Colonic mucosa (tissue), 4 donors: Measurements from ENCODE around the gene CYP2C9. TPM values are rescaled to one million over a fixed set of nuclear protein-coding genes. Genes with fewer than 3 reads are reported as not detected.
"Not testable (repeated sequence)": the region's sequence is repeated elsewhere in the genome, so short reads cannot be mapped to it uniquely, and the experiment has no call there.

Source experiments
- DNase-seq: peaks from one replicate; pipeline ENCODE4 v3.0.0-alpha.2; 2020
- H3K27ac ChIP-seq: fragments of 200-600 bp; one replicate; pipeline ENCODE4 v1.8.0; 2021
- H3K27me3 ChIP-seq: fragments of 200-600 bp; one replicate; pipeline ENCODE4 v1.8.0; 2021
- H3K36me3 ChIP-seq: fragments of 200-600 bp; one replicate; pipeline ENCODE4 v1.8.0; 2021
- H3K4me1 ChIP-seq: fragments of 200-600 bp; one replicate; pipeline ENCODE4 v1.8.0; 2021; ENCODE audit warnings: mild to moderate bottlenecking
- H3K4me3 ChIP-seq: fragments of 200-600 bp; one replicate; pipeline ENCODE4 v1.8.0; 2021
- H3K9ac ChIP-seq, 2 donors: one replicate each; pipeline ENCODE4 v1.7.0; 2013; ENCODE audit warnings: control low read depth in 2 of 2, low read depth in 2 of 2, low read length in 2 of 2
- H3K9me3 ChIP-seq: fragments of 200-600 bp; one replicate; pipeline ENCODE4 v1.8.0; 2021
- CTCF ChIP-seq: fragments of 200-600 bp; IDR thresholded peaks from one replicate; pipeline ENCODE4 v1.8.0; 2022; ENCODE audit warnings: antibody characterized with exemption, mild to moderate bottlenecking
- intact Hi-C: fragments of 100-400 bp; cut with DNase I; formaldehyde crosslinking; loops from one replicate; pipeline ENCODE4 v1.14.1; 2022
- total RNA-seq, 2 donors: library from RNA; stranded (reverse); fragmentation: NEBNext Ultra II Directional in 1 of 2; extraction: Animal tissue kit (Norgen Biotek cat#: 25700) in 1 of 2; gene quantifications; one replicate each; pipeline ENCODE4 v1.2.1, GENCODE V29; 2021
- donor health status: healthy.
- donor health status: DM: no; HTN: no; CAD: no.
- donor health status: DM: no; HTN: no; CAD: no.

The CYP2C9 gene
- 1 to 10 TPM; 3.1 to 4.0 TPM for total RNA-seq

- H3K9me3 ChIP-seq = no peaks in the 10 kb centered on the region
- intact Hi-C loops = no loop called here
- no peaks in the 10 kb centered on the region for H3K36me3 ChIP-seq
- no peaks in the 10 kb centered on the region for H3K4me1 ChIP-seq
- no peak within 1 kb of the TSS for H3K4me3 ChIP-seq
- no peaks in the 10 kb centered on the region for H3K27me3 ChIP-seq
- H3K27ac ChIP-seq = no peak within 1 kb of the TSS
- no peak within 1 kb of the TSS for H3K9ac ChIP-seq
- no peak for TF ChIP-seq CTCF
- no peak for DNase-seq
Measured at GRCh38 chr10:94938383-94938782, at the start of gene CYP2C9. Gene CYP2C9, plus strand, starts transcription at chr10:94938658. Its CDS starts 25 bp downstream, at chr10:94938683.

GRCh38 chr10:94889123-94889522 lies 49.3 kb upstream of the CYP2C9 start:
- DNase-seq = no peak
- Histone ChIP-seq H3K4me1 (no peaks in the 10 kb centered on the region), H3K9ac (no peak overlapping the region), H3K9me3 (no peaks in the 10 kb centered on the region), H3K27ac (no peak overlapping the region), H3K4me3 (no peak overlapping the region), H3K36me3 (no peaks in the 10 kb centered on the region), H3K27me3 (no peaks in the 10 kb centered on the region)
- no peak for TF ChIP-seq CTCF
- intact Hi-C loops = no loop called here

GRCh38 chr10:94890264-94891022 lies 48.0 kb upstream of the CYP2C9 start:
- no peak overlapping the region for H3K9ac ChIP-seq
- intact Hi-C loops = no loop called here
- TF ChIP-seq CTCF = no peak
- no peaks in the 10 kb centered on the region for H3K27me3 ChIP-seq
- H3K36me3 ChIP-seq = no peaks in the 10 kb centered on the region
- DNase-seq = no peak
- H3K27ac ChIP-seq = no peak overlapping the region
- no peaks in the 10 kb centered on the region for H3K4me1 ChIP-seq
- H3K4me3 ChIP-seq = no peak overlapping the region
- no peaks in the 10 kb centered on the region for H3K9me3 ChIP-seq

GRCh38 chr10:94898414-94898813 lies 40.0 kb upstream of the CYP2C9 start:
- H3K36me3 ChIP-seq, H3K4me1 ChIP-seq, H3K27ac ChIP-seq, H3K27me3 ChIP-seq, H3K9me3 ChIP-seq, intact Hi-C loops, DNase-seq, H3K4me3 ChIP-seq, H3K9ac ChIP-seq: not testable (repeated sequence)

- no peaks in the 10 kb centered on the region for H3K9me3 ChIP-seq
- no peaks in the 10 kb centered on the region for H3K27me3 ChIP-seq
- no peak for DNase-seq
- H3K9ac ChIP-seq = no peak overlapping the region
- no peak overlapping the region for H3K27ac ChIP-seq
- no peak overlapping the region for H3K4me3 ChIP-seq
- TF ChIP-seq CTCF = no peak
- no peaks in the 10 kb centered on the region for H3K4me1 ChIP-seq
- intact Hi-C loops = no loop called here
- H3K36me3 ChIP-seq = no peaks in the 10 kb centered on the region
Measured at GRCh38 chr10:94902080-94902479, 36.4 kb upstream of the CYP2C9 start.

- Histone ChIP-seq H3K27ac (no peak overlapping the region), H3K4me3 (no peak overlapping the region), H3K36me3 (no peaks in the 10 kb centered on the region), H3K9me3 (no peaks in the 10 kb centered on the region), H3K9ac (no peak overlapping the region), H3K4me1 (no peaks in the 10 kb centered on the region), H3K27me3 (no peaks in the 10 kb centered on the region)
- no peak for DNase-seq
- intact Hi-C loops = no loop called here
- no peak for TF ChIP-seq CTCF
Measured at GRCh38 chr10:94902570-94902969, 35.9 kb upstream of the CYP2C9 start.

GRCh38 chr10:94904506-94905148 lies 33.8 kb upstream of the CYP2C9 start:
- intact Hi-C loops, DNase-seq, H3K4me1 ChIP-seq, H3K36me3 ChIP-seq, H3K9ac ChIP-seq, H3K9me3 ChIP-seq, H3K27me3 ChIP-seq, H3K4me3 ChIP-seq, H3K27ac ChIP-seq: not testable (repeated sequence)
